GM20431 (cell line): Measurements from ENCODE around the gene VWA3A.
"Not testable (repeated sequence)": the region's sequence is repeated elsewhere in the genome, so short reads cannot be mapped to it uniquely, and the experiment has no call there.

Experiments used
- in situ Hi-C: fragments of 300-500 bp; cut with MseI, MboI; formaldehyde crosslinking; loops from one replicate; pipeline ENCODE4 v1.15.0; 2020; ENCODE audit warnings: low sequenced_read_pairs; ENCODE audit not compliant: unreplicated experiment

Gene VWA3A

DNA sequence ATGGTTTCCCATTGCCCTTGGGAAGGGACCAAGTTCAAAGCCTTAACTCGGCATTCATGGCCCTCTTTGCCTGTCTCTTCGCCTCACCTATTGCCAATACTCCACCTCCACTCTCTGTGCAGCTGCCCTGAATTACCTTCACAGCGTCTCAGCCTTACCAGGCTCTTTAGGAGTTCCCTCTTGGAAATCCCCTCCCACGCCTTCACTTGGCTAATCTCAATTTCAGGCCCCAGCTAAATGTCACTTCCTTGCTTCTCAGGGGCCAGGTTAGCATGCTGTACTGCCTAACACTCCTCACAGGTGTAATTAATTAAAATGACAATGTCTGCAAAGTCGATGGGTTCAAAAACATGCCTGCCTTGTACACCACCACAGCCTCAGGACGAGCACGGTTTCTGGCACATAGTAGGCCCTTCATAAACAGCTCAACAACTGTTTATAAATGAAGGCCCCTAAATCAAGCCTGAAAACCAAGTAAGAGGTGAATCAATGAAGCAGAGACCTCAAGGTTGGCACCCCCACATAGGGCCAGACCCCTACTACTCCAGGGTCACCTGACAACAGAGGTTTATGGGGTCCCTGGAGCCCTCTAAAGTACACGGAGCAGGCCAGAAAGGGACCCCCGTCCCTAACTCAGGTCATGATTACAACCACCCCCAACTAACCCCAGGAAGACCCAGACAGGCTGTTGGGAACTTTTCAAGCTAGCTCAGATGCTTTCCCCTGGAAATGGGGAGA is 102.5 kb downstream of the VWA3A start:
- in situ Hi-C loops = no loop called here

DNA sequence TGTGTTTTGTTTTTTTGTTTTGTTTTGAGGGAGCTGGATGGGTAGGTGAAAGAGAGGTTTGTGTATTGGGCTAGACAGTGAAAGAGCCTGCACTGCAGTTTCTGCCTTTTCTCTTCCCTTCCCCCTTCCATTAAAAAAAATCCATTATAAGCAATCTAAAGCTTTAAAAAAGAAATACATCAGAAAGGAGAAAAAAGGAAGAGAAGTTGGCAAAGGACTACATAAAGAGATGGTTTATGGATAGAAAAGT is 103.0 kb downstream of the VWA3A start:
- in situ Hi-C loops = no loop called here

DNA sequence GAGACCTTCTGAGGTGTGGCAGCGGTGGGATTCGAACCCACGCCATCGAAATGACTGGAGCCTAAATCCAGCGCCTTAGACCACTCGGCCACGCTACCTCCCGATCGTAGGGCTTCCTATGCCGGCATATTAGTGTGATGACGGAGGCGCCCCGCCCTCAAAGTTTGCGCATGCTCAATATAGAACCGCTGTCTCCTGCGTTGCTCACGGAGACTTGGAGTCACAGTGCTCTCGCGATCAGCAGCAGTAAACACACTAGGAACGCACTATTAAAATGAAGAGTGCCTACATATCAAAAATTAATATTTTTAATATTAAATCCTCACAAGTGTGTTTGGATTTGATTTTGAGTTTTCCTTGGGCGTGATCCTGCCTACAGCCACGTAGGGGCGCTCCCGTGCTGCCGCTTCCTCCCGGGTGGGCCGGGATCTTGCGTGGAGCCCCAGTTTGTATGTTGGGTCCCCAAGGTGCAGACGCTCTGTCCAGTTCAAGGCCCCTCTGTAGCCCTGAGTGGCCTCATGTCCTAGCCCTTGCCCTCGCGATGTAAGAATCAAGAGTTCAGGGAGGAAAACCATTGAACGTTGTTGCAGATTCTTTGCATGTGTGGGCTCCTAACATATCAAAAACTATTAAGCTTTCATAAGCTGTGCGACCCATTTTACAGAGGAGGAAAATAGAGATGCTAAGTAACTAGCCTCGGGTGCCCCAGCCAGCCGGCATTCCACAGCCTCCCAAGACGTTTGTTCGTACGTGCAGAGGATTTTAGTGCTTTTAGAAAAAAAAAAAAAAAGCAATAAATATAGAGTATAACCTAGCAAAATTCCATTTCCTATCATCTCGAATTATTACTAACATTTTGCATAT is 103.6 kb downstream of the VWA3A start:
- in situ Hi-C loops = no loop called here

DNA sequence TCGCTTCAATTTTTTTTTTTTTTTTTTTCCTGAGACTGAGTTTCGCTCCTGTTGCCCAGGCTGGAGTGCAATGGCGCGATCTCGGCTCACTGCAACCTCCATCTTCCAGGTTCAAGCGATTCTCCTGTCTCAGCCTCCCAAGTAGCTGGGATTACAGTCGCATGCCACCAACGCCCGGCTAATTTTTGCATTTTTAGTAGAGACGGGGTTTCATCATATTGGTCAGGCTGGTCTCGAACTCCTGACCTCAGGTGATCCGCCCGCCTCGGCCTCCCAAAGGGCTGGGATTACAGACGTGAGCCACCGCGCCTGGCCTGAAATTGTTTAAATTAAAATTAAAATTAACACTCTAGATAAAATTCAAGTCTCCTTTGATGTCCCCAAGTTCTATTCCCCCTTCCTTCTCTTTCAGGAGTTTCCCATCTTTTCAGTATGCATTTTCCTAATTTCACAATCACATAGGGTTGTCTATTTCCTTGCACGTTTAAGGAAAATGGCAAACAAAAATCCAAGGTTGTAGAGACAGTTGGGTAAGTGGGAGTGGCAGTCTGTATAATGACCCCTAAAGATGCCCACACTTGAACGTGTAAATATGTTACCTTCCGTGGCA is 104.3 kb downstream of the VWA3A start:
- in situ Hi-C loops = not testable (repeated sequence)

DNA sequence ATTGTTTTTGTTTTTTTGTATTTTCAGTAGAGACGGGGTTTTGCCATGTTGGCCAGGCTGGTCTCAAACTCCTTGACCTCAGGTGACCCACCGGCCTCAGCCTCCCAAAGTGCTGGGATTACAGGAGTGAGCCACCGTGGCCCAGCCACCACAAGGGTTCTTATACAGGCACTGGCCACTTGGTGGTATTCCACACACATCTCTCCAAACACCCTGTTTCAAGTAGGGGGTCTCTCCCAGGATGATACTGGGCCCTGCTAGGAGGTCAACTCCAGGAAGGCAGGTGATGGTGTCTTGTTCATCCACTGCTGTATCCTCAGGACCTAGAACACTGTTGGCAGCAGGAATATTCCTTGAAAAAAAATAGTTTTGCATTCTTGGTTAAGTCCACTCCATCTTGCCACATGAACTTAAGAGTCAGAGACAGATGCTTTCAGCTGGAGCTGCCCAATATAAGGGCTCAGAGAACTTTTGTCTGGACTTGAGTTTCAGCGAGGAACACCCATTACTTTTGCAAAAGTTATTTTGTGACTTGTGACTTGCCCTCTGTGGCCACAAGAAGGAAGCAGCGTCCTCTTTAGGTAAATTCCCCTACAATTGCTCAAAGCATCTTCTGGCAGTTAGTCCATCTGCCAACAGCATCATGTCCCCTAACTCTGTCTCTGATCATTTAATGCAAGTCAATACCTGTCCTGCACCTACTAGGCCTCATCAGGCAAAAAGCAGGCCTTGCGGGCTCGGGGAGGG is 106.4 kb downstream of the VWA3A start:
- in situ Hi-C loops = no loop called here

DNA sequence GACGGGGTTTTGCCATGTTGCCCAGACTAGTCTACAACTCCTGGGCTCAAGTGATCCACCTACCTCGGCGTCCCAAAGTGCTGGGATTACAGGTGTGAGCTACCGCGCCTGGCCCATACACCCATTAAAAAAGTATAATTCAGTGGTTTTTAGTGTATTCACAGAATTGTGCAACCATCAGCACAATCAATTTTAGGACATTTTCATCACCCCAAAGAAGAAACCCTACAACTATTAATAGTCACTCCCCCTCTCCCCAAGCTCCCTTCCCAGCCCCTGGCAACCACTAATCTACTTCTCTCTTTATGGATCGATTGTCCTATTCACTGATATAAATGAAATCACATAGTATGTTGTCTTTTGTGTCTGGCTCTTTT is 109.9 kb downstream of the VWA3A start:
- in situ Hi-C loops = loop anchor here (10.0 kb wide), 1 partner anchor 93 kb away; the partner anchor contains the start of gene POLR3E

DNA sequence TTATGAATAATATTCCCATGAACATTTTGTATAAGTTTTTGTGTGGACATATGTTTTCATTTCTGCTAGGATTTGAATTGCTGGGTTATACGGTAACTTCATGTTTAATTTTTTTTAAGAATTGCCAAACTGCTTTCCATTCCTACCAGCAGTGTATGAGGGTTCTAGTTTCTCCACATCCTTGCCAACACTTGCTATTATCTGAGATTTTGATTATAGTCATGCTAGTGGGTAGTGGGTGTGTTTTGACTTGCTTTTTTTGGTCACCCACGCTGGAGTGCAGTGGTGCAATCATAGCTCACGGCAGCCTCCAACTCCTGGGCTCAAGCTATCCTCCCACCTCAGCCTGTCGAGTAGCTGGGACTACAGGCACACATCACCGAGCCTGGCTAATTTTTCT is 110.8 kb downstream of the VWA3A start:
- in situ Hi-C loops = loop anchor here (10.0 kb wide), 1 partner anchor 92 kb away; the partner anchor contains the start of gene POLR3E

DNA sequence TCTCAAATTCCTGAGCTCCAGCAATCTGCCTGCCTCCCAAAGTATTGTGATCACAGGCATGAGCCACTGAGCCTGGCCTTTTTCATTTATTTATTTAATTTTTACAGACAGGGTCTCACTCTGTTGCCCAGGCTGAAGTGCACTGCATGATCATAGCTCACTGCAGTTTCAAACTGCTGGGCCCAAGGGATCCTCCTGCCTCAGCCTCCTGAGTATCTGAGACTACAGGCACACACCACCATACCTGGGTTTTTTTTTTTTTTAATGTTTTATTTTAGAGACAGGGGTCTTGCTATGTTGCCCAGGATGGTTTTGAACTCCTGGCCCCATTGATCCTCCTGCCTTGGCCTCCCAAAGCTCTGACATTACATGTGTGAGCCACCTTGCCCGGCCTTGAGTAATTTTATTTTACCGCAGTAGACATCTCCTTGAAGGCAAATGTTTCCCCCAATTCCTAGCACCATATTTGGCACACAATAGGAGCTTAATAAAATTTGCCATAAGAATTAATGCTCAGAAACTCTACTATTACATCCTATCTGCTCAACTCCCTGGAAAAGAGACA is 111.8 kb downstream of the VWA3A start:
- in situ Hi-C loops = loop anchor here (10.0 kb wide), 1 partner anchor 91 kb away; the partner anchor contains the start of gene POLR3E

DNA sequence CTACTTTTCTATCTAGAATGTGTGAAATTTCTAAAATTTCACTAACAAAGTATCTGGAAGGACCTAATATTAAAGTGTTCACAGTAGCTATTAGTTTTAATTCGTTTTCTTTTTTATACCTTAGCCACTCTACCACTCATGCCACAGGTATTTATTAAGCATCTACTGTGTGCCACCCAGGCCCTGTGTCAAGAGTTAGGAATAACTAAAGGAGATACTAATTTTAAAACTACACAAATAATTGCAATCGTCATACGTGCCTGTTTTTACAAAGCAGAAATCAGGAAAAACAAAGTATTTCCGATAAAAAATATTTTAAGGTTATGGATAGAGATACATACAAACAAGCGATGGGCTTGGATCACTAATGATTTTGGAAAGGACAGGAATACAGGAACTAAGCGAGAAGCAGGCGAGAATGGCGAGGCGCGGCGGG is 113.3 kb downstream of the VWA3A start:
- in situ Hi-C loops = loop anchor here (10.0 kb wide), 1 partner anchor 89 kb away; the partner anchor contains the start of gene POLR3E

DNA sequence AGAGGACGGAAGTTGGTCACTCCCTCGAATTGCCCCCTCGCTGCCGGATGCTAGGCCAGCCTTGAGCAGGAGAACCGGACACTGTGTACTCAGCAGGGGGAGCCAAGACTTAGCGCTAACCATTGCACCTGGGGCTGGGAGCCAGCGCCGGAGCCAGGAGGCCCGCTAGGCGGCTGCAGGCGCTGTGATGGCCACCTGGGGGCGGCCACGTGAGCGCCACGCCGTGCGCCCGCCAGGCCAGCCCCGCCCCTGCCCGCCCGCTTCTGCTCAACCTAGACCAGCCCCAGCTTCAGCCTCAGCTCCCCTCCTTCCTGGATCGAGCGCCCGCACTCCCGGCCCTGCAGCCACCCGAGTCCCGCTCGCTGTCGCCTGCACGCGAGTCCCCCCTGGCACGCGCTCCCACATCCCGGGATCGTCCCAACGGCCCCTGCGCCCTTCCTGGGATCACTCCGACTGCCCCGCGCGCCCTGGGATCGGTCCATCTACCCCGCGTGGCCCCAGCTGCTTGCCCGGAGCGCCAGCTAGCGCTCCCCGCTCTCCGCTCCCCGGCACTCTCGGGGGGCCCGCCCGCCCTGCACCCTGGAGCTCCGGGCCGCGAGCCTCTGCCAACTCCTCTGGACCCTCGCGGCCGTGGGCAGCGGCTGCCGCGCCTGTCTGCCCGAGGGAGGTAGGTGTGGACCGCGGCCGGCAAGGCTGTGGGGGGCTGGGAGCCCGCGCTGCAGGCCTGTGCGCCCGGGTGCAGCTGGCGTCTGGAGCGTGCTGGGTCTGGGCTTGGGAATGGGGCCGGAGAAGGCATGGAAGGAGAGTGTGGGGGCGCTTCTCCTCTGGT is 113.9 kb downstream of the VWA3A start, which contains the start of gene EEF2K:
EEF2K (plus strand) TSS at position 266 of the 829 bp plus-strand sequence. CDS start 19,452 bp downstream, outside the sequence.
- in situ Hi-C loops = loop anchor here (10.0 kb wide), 1 partner anchor 89 kb away; the partner anchor contains the start of gene POLR3E
